NCI-H446 (cell line): ENCODE data around the gene WIPF1.

Source experiments
- DNase-seq, 2 experiments: peaks; one replicate each; lab custom pipeline; 2025; lab: John Stamatoyannopoulos, UW

The WIPF1 gene

DNA sequence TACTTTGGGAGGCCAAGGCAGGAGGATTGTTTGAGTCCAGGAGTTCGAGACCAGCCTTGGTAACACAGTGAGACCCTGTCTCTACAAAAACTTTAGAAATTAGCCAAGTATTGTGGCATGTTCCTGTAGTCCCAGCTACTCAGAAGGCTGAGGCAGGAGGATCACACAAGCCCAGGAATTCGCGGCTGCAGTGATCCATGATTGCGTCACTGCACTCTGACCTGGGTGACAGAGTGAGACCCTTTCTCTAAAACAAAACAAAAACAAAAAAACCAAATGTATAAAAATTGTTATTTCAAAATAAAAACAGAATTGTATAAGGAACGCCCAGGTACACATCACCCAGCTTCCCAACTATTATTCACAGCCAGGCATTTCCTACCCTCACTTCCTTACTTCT lies 56.7 kb downstream of the WIPF1 start:
- DNase-seq: no peak

DNA sequence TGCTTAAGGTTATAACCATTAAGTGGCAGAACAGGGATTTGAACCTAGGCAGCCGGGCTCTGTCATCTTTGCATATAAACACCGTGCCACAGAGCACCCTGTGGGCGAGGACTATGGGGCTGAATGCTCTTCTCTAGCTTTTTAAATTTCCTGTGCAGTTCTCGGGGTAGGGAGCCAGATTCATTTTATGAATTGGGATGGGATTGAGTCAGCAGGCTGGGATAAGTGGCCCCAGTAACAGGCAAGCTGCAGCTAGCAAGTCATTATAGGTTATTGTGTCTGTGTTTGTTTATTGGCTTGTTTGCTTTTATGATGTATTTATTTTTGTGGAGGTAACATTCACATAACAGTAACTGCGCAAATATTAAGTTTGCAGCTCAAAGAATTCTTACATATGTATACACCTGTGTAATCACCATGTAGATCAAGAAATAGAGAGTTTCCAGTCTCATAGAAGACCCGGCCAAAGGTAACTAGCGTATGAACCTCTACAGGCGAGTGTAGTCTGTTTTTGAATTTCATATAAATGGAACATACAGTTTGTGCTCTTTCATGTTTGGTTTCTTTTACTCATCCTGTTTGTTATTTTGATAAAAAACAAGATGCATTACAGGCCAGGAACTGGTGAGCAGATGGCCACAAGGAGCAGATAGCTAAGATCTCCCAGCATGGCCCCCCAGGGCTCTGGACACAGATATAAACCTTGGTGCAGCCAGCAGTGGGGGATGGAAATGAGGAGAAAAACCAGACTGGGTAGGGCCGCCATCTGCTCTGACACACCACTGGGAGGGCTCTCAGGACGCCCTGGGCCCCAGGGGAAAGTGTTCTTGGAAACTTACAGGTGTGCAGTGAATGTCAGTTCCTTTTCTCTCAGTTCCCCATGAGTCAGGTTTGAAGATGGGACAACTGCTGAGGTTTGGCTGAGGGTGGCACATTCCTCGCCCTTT lies 61.6 kb downstream of the WIPF1 start:
- DNase-seq: peak in 1 of 2 experiments; percentile 32

DNA sequence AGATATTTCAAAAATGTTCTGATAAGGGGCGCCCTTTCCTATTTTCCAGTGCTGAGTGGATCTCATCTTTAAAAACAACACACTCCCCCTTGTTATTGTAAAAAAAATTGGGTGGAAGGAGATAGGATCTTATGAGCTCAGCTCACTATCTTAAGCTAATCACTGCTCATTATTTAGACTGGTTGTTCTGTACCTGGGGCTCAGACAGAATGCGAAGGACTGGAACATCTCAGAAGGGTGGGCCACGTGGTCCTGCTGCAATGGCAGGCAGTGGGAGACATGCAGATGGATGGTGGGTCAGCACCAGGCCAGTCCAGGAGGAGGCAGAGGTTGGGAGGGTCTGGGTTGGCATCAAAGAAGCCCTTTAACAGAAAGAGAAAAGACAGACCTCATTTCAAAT lies 62.5 kb downstream of the WIPF1 start:
- DNase-seq: no peak

DNA sequence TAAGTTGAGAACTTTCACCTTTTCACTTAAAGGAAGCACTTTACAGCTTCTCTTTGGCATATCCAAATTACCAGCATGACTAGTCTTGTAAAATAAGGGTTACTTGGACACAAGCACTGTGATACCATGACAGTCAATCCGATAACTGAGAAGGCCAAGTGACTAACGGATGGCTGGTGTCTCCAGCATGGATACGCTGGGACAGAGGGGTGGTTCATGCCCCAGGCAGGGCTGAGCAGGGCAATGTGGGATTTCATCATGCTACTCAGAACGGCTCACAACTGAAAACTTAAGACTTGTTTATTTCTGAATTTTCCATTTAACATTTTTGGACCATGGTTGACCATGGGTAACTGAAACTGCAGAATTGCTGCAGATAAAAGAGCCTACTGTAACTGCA lies 67.7 kb downstream of the WIPF1 start:
- no peak for DNase-seq

DNA sequence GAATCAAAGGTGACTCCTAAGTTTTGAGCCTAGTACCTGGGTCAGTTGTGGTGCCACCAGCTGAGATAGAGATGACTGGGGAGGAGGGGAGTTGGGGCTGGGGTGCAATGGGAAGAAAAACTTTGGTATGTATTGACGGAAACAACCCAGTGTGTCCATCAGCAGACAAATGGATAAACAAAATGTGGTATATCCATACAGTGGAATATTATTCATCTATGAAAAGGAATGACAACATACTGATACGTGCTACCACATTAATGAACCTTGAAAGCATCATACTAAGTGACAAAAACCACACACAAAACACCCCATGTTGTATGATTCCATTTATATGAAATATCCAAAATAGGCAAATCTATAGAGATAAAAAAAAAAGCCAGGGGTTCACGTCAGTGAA lies 69.6 kb downstream of the WIPF1 start:
- no peak for DNase-seq

DNA sequence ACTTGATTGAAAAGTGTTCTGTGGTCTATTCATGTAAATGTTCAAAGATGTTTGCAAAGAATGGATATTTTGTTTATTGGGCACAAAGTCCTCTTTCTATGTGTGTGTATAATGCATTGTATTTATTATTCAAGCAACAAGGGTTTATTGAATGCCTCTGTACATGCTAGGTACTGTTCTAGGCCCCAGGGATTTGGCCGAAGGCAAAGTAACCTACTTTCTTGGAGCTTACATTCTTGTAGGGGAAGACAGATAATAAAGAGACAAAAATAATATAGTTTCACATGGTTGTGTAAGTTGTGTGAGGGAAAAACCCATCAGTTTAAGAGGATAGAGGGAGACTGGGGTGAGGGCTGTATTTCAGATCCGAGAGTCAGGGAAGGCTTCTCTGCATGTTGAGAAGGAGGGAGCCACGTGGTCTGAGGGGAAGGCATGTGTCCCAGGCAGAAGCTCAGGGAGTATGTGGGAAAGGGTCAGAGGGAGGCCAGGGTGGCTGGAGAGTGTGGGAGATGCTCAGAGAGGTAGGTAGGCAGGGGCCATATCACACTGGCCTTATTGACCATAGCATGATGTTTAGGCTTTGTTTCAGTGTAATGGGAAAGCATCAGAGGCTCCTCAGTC lies 70.4 kb downstream of the WIPF1 start:
- no peak for DNase-seq

DNA sequence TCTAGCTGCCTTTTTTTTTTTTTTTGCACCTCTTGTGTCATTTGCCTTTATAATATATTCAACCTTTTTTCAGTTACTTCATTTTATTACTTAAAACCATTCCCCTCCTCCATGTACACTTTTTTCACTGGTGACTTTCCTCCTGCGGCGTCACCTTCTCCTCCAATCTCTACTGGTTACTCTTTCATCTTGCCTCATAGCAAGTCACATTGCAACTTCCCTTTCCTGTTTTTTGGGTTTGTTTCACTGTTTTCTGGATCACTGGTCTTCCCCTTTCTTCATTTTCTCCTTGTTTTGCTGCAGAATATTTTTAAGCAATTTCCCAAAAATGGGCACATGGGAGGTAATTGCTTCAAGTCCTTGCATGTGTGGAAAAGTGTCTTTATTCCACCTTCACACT lies 73.1 kb downstream of the WIPF1 start:
- DNase-seq: no peak

DNA sequence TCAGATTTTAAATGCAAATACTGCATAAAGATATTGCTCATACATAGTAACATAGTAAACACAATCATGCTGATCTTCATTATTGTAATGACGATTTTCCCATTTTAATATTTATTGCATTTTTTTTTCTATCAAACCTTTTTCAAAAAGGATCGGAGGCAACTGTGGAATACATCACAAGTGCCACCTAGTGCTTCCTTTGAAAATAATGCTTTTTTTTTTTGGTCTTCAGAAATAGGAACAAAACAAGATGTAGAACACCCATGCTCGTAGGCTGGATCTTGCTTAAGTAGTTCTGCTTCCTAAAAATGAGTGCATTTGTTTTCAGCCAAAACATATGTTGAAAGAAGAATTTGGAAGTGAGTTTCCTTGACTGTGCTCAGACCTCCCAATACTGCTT lies 75.1 kb downstream of the WIPF1 start:
- DNase-seq: no peak

DNA sequence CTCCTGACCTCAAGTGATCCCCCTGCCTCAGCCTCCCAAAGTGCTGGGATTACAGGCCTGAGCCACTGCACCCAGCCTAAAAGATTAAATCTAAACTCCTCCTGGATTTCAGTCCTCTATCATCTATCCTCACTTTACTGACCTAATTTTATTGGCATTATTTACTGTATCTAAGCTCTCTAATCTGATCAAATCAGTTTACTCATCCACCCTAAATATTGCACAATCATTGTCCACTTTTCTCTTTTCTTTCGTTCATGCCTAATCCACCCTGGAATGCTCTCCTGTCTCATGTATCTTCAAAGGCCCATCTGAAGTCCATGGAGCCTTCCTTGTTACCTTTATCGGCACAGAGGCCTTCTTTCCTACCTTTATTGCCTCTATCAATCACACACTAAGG lies 79.2 kb downstream of the WIPF1 start:
- DNase-seq: no peak

DNA sequence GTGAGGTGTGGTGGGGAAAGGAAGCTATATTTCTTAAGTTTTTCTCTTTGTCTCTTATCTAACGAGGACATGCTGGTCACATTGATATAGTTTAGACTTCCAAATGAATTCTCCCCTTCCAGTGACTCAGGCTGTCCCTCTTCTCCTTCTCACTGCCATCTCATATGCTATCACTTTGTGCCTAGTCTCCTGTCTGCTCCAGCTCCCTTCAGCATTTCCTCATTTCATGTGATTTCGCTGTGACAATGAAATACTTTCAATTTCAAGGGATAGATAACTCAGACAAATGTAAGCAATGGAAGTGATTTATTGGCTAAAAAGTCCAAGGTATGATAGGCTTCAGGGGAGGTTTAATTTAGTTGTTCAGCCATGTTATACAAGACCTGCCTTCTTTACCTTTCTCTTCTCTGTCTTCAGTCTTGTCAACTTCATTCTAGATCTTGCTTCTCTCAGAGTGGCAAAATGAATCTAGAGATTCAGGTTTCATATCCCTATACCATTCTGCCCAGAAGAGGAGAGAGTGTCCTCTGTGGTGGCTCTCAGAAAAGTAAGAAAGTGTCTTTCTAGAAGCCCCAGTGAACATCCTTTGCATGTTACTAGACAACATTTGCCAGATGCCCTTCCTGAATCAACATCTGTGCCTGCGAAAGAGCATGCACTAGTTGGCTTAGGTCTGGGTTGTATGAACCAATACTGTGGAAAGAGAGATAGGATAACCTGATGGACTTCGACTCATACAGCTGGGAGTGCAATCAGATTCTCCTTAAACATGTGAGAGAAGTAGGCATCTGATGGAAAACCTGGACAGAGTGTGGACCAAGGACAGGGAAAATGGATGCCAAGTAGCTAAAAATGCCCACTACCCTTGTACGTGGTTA lies 80.9 kb downstream of the WIPF1 start:
- DNase-seq: no peak

DNA sequence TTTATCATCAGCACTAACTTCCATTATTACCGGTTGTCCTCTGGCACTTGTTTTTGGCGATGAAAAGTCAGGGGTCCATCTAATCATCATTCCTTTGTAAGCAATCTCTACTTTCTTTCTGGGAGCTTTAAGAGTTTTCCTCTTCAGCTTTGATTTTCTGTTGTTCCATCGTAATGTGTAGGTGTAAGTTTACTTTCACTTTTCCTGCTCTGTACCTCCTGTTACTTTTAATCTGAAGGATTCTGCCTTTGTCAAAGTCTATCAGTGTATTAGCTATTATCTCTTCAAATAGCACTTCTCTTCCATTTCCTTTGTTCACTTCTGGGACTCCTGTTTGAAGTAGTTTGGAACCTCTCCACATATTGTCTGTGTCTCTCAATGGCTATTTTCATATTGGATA lies 85.3 kb downstream of the WIPF1 start:
- DNase-seq: no peak

DNA sequence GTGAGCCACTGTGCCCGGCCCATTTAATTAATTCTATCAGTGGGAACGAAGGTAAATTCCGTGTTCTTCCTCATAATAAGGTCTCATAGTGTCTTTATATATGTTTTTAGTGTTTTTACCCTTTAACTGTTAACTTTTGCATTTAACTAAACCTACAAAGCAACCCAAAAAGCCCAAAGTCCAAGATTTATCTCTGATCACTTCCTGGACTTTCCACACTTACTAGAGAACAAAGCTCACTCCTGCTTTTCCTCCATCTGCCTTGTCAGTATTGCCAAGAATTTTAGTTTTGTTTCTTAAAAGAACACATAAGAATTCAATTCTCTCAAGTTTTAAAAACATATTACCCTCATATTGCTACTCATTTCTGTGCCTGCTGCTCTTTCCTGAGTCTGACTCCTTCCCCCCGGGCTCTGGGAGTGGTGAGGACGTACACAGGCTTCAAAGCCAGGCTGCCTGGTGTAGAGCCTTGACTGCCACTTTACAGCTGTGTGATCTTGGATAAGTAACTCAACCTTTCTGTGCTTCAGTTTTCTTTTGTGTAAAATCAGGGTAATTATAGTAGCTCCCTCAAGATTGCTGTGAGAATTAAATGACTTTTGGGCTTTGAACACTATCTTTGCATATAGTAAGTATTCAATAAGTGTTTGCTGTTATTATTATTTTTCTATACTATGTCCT lies 85.9 kb downstream of the WIPF1 start:
- DNase-seq: no peak

DNA sequence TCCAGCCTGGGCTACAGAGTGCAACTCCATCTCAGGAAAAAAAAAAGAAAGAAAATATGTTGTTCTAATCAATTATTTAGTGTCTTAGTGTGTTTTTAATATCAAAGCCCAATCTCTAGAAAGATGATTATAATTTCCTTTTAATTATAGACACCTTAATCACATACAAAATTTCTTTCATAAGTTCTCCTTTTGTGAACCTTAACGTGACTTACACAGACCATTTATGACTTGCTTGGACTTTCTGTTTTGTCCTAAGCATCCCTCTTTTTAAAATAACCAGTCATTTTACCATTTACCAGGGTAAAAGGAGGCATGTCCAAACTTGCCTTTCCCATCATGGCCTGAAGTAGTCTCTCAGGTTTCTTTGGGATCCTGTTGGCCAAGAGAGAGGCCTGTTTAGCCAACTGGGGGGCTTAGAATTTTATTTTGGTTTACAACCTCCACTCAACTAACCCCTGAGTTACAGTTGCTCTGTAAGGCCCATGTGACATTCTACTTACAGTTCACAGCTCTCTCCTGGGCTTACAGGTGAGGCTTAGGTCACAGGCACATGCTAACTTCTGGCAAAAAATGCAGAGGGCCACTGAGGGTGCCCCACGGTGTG lies 86.9 kb downstream of the WIPF1 start:
- DNase-seq: peak in 1 of 2 experiments; percentile 9
